GM21529 (cell line): ENCODE data around the gene ATP6V1C2.
"Not testable (repeated sequence)": the region's sequence is repeated elsewhere in the genome, so short reads cannot be mapped to it uniquely, and the experiment has no call there.

Experiments
- ATAC-seq: cut with Tn5 transposase; IDR thresholded peaks from one replicate; pipeline ENCODE4 v1.9.1; 2021; ENCODE audit not compliant: unreplicated experiment

Gene ATP6V1C2

DNA sequence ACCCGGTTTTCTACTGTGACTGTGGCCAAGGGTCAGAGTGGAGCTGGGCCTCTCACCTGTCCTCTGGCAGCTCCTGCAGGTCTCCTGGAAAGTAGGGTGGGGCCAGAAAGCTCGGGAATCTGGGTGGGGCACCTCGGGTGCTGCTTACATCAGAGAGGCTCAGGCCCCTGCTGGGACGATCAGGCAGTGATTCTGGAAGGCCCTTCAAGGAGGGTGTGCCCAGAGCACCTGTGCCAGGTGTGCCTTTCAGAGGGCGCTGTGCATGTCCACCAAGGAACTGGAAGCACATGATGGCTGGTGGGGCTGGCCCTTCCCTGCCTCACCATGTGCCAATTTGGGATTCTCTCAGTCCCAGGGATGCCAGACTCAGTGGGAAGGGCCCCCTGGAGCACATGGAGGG is 44.0 kb downstream of the ATP6V1C2 start:
- ATAC-seq, result no peak

DNA sequence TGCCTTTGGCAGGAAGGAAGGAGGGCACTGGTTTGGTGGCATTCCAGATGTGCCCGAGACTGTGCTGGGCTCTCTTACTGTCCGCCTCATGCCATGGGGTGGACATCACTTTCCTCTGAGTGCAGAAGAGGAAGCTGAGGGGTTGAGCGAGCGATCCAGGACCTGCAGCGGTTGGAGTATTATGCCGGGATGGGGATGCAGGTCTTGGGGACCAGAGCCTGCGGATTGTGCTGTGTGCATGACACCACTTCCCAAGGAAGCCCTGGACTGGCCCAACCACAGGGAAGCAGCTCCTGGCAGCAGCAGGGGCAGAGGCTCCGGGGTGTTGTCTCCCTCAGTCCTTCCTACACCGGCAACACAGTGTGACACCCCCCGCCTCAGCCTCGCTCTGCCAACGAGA is 44.5 kb downstream of the ATP6V1C2 start:
- no peak for ATAC-seq

DNA sequence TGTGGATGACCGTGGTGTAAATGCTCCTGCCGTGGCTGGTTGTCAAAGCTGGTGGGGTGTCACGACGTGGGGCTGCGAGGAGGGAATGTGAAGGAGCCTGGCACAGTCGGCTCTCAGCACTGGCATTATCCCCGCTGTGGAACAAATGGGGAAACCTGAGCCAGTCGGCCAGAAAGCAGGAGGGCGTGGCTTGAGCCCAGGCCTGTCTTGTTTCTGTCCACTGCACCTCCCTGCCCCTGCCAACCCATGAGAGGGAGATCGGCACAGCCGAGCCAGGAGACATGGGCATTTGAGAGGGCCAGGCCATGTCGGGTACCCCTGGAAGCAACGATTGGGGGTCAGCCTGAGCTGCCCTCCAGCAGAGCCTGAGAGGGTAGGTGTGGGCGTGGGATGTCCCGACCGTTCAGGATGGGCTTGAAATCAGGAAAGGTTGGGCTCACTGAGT is 46.7 kb downstream of the ATP6V1C2 start:
- ATAC-seq, result no peak

DNA sequence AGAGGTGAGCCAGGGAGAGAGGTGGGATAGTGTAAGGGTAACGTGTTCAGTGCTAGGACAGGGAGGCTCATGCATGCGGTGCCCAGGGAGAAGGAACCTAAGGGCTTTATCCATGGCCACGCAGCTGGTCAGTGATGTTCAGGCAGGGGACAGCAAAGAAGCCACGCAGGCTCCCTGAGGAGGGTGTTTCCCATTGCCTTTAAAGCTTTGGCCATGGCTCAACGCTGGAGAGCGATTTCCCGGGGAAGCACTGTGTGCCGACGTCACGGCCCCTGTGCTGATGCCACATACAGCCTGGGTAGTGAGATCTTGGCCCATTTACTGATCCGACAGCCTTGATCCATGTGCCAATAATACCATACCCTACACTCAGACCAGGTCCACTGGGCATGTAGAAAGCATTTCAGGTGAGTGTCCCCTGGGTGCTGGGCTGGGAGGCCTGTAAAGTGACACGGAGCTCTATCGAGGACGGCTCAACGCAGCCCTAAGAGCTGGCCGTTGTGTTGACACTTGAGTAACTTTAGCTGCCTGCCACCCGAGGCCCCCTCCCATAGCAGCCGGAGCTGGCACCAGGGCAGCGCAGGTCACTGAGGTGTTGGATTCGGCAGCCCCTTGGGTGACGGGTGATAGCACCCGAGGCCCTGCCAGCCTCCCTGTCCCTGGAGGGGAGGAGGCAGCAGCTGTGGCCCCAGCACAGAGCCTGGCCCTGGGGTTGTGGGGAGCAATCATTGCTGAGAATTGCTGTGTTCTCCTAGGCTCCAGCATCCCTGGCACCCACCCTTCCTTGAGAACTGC is 49.7 kb downstream of the ATP6V1C2 start:
- ATAC-seq, result no peak

DNA sequence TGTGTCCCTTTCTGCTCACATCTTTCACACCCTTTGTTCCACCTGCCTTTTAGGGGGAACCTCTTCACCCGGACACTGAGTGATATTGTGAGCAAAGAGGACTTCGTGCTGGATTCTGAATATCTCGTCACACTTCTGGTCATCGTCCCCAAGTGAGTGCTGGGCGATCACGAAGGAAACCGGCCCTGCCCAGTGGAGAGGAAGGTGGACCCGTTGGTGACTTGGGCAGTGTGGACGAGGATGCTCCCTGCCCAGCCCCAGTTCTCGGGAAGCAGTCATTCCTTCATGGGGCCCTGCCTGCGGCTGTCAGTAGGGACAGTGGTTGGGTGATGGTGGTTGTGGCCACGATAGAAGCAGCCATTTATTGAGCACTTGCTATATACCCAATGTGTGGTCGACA is 50.4 kb downstream of the ATP6V1C2 start:
- no peak for ATAC-seq

DNA sequence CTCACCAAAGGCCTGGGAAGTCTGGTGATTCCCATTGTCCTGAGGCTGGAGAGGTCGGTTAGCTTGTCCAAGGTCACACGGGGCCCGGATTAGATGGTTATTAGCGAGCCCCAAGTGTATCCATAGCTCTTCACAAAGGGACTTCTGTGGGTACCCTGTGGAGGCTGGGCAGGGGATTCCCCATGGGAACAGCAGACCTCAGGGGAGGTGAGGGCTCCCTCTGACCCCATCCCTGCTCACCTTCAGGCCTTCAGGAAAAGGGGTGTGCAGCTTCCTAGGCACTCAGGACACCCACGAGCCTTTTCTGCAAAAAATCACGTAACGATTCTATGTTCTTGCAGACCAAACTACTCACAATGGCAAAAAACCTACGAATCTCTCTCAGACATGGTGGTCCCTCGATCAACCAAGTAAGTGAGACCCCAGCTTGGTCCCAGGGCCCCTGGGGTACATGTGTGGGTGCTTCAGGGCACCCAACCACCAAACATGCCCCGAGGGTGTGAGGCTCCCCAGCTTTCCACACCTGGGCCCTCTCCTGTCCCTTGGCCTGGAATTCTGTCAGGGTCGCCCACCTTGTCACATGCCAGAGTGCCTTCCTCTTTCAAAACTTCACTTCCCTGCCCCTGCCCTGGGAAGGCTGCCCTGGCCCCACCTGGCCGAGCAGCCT is 50.9 kb downstream of the ATP6V1C2 start:
- no peak for ATAC-seq

DNA sequence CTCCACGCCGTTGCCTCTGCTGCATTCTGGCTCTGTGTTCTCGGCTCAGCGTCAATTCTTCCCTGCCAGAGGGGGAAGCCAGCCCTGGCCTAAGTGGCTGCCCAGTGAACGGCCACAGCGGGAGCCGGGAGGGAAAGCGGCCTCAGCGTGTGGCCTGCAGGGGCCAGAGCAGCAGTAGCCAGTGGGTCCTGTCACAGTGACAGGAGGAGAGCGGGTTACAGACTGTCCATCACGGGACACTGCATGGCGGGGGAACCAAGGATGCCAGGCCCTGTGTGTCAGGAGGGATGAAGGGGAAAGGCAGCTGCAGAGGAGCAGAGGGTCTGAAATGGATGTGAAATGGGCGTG is 51.4 kb downstream of the ATP6V1C2 start:
- ATAC-seq, result no peak

DNA sequence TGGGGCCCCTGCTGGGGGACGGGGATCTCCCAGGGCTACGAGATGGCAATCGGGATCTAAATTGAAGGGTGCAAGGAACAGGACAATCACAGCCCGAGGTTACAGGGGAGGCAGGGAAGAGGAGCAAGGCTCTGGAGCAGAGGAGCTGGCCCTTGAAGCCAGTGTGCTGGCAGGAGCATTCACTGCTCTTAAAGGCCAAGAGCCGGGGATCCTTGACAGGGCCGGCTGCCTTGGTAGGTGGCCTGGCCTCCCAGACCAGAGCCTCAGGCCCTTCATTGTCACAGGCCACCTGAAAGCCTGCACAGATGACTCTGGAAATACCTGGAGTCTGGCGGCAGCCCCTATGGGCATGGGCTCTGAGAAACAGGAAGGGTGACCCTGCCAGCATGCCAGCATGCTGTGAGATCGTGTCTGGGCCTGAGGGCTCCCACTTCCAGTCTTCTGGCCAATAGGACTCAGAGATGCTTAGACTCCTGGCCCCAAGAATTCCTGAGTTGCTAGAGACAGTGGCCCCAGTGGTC is 52.5 kb downstream of the ATP6V1C2 start:
- no peak for ATAC-seq

DNA sequence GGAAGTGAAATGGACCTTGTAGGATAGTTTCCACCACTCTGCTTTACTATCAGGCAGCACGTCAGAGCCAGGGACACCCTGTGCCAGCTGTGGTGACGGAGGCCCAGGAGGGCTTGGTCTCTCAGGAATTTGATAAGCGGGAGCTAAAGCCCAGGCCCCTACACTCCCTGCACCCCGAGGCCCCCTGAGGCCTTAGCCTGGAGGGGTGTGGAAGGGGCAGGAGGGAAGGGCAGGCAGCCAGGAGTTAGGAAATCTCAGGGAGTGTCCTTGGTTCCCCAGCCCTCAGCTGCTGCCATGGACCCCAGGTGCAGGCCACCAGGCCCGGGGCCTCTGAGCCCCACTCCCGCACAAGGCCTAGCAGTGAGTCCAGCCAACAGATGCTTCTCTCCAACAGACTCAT is 53.0 kb downstream of the ATP6V1C2 start:
- no peak for ATAC-seq

DNA sequence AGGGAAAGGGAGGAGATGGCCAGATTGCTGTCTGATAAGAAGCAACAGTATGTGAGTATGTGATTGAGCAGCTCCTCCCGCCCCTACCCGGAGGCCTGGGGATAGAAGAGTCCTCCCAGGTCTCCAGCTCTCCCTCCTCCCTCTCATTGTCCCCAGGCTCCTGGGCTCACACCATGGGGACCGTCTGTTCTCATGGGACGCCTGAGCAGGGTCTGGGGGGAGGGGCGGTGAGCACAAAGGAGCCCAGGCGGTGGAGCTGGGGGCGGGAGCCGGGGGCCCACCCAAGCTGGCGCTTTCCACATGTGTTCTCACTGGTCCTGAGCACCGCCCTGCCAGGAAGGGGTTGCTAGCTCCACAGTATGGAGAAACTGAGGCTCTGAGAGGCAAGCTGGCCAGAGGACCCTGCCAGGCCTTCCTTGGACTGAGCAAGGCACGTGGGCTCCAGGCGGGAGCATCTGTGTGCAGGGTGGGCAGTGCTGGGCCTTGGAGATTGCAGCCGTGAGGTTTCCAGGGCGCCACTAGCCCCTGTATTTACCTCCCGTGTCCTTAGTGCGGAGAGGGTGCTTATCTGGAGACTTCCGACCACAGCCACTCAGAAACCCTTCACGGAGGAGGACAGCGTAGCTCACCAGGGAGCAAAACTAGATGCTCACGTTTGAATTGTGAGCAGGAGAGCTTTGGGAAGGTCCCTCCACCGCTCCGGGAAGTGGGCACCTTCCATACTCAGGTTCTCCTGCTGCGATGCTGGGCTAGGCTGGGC is 53.8 kb downstream of the ATP6V1C2 start:
- no peak for ATAC-seq

DNA sequence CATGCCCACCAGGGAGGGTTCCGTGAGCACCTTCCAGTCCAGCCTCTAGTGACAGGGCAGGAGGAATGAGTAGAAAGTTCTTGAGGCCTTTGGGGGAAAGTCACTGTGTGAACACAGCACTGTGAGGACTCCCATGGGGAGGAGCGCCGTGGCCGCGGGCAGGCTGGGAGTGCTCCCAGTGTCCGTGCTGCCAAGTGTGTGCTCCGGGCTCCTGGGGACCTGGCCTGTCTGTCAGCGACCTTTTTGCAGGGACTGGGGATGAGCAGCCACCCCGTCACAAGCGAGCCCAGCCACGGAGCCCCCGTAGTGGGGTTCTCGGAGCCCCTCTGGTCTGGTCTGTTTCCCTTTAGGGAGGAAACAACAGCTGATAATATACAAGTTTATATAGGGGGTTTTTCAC is 54.4 kb downstream of the ATP6V1C2 start:
- no peak for ATAC-seq

DNA sequence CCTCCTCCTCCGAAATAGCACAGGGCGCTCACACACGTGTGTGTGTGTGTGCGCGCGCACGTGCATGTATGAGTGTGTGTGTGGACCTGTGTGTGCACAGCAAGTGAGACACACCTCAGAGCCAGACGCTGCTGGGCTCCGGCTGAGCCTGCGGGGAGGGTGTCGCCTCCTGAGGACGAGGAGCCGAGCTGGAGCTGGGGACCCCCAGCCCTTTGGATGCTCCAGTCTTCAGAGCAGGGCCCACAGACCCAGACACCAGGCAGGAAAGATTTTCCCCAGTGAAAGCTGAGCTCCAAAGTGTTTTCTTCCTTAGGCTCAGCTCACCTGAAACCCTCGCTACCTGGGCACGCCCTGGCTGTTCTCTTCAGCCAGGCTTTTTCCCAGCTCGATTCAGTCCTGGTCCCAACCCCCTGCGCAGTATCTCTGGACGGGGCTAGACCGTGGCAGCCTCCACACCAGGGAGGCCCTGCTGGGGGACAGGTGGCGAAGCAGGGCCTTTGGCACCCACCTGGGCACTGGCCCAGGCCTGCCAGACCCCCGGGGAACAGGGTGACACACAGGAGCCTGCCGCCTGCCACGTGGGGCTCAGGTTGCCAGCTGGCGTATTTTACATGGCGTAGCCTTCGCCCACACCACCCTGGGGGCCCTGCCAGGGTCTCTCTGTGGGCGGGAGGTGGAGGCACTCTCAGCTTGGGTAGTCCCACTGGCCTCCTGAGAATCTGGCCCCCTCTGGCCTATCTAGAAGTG is 55.0 kb downstream of the ATP6V1C2 start:
- ATAC-seq, result no peak

DNA sequence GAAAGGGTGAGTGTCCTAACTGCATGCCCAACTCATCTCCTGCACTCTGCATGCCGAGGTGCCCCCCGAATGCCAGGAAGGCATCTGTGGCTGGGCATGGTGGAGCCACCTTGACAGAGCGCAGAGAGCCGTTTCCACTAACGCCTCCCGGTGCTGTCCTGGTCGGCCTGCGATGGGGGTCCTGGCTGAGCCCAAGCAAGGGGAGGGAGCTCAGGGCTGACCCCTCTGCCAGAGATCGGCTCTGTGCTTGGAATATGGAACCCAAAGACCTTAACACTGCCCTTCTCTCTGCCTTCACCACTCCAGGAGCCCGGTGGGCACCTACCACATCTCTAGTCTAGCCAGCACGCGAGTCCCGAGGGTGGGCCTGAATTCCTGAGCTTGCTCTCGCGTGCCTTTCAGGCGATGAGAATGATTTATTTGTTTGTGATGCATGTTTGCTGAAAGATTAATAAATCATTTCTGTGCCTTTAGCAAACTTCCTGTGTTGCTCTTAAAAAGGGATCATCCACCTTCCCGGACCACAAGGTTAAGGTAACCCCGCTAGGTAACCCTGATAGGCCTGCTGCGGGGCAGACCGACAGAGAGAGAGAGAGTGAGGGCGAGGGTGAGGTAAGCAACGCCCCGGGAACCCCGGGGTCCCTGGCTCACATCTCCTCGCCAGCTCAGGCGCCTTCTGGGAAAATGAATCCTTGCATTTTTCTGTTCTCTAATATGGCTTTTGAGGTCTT is 55.8 kb downstream of the ATP6V1C2 start:
- ATAC-seq, result no peak

DNA sequence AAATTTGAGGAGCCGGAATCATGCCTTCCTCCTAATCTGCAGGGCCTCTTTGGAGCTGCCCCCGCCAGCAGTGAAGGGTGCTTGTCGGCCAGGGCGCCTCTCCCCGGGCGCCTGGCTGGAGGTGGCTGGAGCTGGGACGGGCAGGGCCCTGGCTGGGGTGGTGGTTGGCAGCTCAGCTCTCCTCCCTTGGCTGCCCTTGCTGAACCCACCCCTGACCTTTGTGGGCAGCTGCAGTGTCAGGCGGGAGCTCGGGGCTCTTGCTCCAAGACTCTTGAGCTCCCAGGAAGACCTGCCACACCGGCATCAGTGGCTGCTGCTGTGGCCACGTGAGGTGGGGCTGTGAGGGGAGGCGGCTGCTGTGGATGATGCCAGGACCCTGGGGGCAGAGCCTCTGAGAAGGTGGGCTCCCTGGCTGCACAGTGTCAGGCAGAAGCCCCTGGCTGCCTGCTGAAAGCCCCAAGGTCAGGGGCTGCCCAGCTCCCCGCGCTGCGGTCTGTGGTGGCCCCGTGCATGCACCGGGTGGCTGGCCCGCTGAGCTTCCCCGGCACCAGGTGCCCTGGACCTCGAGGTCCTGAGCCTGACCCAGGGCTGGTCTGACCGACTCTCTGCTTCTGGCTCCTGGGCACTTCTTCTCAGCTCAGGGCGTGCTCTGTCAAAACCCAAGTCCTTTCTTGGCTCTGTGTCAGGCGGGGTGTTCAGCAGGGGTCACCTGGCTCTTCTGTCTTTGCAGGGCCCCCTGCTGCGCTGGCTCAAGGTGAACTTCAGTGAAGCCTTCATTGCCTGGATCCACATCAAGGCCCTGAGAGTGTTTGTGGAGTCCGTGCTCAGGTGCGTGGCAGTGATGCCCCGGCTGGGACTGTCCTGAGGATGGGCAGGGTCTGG is 56.7 kb downstream of the ATP6V1C2 start:
- ATAC-seq, result no peak

DNA sequence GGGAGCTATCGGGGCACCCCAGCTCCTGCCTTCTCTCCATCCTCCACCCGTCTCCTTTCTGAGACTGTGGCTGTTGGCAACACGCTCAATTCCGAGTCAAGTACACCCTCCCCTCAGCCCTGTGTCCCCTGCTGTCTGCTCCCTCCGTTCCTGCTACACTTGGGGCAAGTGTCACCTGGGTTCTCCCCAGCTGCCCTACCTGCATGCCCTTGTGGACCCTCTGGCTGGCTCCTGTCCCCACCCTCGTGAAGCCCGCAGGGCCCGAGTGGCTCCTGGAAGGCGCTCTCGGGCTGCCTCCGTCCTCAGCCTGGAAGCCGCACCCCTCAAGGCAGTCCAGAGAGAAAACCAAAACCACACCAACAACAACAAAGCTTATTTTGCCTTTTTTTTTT is 57.3 kb downstream of the ATP6V1C2 start:
- ATAC-seq, result no peak

DNA sequence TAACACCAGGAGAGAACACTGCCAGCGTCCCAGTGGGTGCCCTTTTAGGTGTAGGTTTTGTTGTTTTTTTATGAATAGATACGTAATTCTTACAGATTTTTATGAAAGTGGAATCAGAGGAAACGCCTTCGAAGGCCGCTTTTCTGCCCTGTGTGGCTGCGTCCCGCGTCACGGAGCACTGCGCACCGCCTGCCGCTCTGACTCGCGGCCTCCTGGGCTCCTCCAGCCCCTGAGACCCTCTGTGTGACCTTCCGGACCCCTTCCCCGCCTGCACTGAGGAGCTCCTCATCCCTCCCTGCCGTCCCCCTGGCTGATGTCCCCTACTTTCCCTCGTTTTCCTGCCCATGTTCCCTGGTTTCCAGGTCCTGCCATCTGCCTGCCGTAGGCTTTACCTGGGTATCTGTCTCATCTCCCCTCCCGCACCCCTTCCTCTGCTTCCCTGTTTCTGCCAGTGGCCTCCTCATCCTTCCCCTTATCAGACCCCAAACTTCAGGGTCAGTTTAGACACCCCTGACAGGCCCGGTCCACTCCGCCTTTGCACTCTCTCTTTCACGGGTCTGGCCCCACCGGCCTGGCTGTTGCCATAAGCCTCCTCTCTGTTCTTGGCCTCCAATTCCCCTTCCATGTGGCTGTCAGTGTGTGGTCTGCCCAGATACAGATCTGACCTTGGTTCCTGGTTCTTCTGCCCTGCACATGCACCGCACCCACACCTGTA is 58.5 kb downstream of the ATP6V1C2 start:
- ATAC-seq, result no peak

DNA sequence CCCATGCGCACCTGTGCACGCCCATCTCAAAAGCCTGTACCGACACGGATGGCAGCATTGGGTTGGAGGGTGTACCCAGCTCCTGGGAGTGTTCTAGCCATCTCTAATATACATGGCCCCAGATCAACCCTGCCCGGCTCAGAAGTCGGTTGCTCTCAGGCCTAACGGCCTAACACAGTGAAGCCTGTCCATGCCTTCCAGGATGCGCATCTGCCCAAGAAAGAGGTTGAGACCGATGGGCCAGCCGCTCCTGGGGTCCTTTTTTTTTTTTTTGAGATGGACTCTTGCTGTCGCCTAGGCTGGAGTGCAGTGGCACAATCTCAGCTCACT is 59.0 kb downstream of the ATP6V1C2 start:
- no peak for ATAC-seq

DNA sequence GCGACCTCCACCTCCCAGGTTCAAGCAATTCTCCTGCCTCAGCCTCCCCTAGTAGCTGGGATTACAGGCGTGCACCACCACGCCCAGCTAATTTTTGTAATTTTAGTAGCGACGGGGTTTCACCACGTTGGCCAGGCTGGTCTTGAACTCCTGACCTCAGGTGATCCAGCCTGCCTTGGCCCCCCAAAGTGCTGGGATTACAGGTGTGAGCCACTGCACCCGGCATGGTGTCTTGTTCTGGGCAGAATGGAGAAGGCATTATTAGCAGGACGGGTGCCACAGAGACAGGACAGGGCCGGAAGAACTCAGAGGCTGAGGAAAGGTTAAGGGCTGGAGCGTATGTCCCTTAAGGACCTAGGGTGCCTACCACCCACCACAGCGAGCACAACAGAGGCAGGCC is 59.4 kb downstream of the ATP6V1C2 start:
- ATAC-seq, result not testable (repeated sequence)

DNA sequence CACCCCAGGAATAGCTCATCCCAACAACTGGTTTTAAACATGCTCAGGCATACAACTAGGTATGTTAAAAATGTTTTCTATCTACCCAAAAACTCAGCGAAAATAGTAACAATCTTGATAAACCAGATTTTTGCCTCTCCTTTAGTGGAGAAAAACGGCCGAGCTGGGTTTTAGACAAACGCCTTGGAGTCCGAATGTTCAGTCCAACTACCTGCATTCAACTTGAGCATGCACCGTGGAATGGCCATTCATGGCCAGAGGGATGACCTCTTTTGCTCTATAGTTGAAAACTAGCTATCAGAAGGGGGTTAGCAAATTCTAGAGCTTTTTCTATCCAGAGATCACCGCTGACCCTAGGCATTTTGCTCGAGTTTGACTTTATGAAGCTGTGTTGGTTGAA is 60.3 kb downstream of the ATP6V1C2 start:
- ATAC-seq, result no peak
